H1 (cell line): Measurements from ENCODE around the gene LTBP1. TPM values are rescaled to one million over a fixed set of nuclear protein-coding genes. Genes with fewer than 3 reads are reported as not detected.

ENCODE experiments used
- CTCF ChIA-PET: fragments of 300-600 bp; sonication (Branson Sonifier 250); formaldehyde crosslinking; loops from one replicate; lab custom pipeline; 2021; ENCODE audit not compliant: partially characterized antibody; lab: Charles Lee
- POLR2A ChIA-PET: fragments of 300-600 bp; sonication (Branson Sonifier 250); formaldehyde crosslinking; loops from one replicate; lab custom pipeline; 2021; ENCODE audit warnings: inconsistent platforms; ENCODE audit not compliant: partially characterized antibody; lab: Charles Lee
- DNase-seq, 2 experiments: peaks; one replicate each; pipeline versions ENCODE4 v3.0.0 to v3.0.0-alpha.2; 2010 to 2022; ENCODE audit warnings: low spot score in 2 of 2, low read depth in 1 of 2, mixed read lengths in 1 of 2
- FAIRE-seq: peaks from 2 replicates; lab custom pipeline; 2011; peaks lifted over from hg19 to GRCh38; lab: Jason Lieb, UNC
- H2AFZ ChIP-seq: 2 replicates; pipeline ENCODE4 v1.8.1; 2012; ENCODE audit warnings: low read length, inconsistent platforms
- H2AK5ac ChIP-seq: 2 replicates; pipeline ENCODE4 v1.6.1; 2013; ENCODE audit warnings: low read depth, low read length
- H2BK120ac ChIP-seq: replicated peaks from 2 replicates; pipeline ENCODE3; 2013; ENCODE audit warnings: low read depth, low read length, inconsistent platforms
- H2BK12ac ChIP-seq: 2 replicates; pipeline ENCODE4 v1.6.1; 2013; ENCODE audit warnings: low read depth, low read length
- H2BK15ac ChIP-seq: 2 replicates; pipeline ENCODE4 v1.6.1; 2013; ENCODE audit warnings: low read length
- H2BK20ac ChIP-seq: 2 replicates; pipeline ENCODE4 v1.6.1; 2013; ENCODE audit warnings: low read length
- H2BK5ac ChIP-seq: 2 replicates; pipeline ENCODE4 v1.6.1; 2013; ENCODE audit warnings: low read depth, low read length
- H3K14ac ChIP-seq: 2 replicates; pipeline ENCODE4 v1.6.1; 2013; ENCODE audit warnings: inconsistent platforms; ENCODE audit not compliant: insufficient read length
- H3K18ac ChIP-seq: 2 replicates; pipeline ENCODE4 v1.6.1; 2013; ENCODE audit warnings: low read length; ENCODE audit errors: extremely low read depth
- H3K23ac ChIP-seq: 2 replicates; pipeline ENCODE4 v1.6.1; 2013; ENCODE audit warnings: inconsistent platforms; ENCODE audit not compliant: insufficient read length
- H3K23me2 ChIP-seq: 2 replicates; pipeline ENCODE4 v1.6.1; 2013; ENCODE audit warnings: low read depth, low read length
- H3K27ac ChIP-seq: 2 replicates; pipeline ENCODE4 v1.6.1; 2011; ENCODE audit warnings: low read depth, low read length, inconsistent platforms
- H3K27me3 ChIP-seq, 4 experiments: replicated peaks in 1 of 4; 1 replicate in 1 of 4; 2 replicates in 3 of 4; pipeline versions ENCODE4 v1.6.1 to v1.8.1; 2011 to 2013; ENCODE audit warnings: low read length in 3 of 4, mild to moderate bottlenecking in 3 of 4, inconsistent platforms in 2 of 4, mixed read lengths in 2 of 4, moderate library complexity in 1 of 4; ENCODE audit not compliant: control insufficient read depth in 3 of 4, insufficient read depth in 3 of 4; ENCODE audit errors: extremely low read depth in 1 of 4
- H3K36me3 ChIP-seq, 4 experiments: 2 replicates each; pipeline versions ENCODE4 v1.6.1 to v1.8.1; 2011 to 2013; ENCODE audit warnings: mild to moderate bottlenecking in 4 of 4, low read length in 3 of 4, moderate library complexity in 2 of 4, control low read depth in 1 of 4, inconsistent platforms in 1 of 4; ENCODE audit not compliant: insufficient read depth in 4 of 4, control insufficient read depth in 2 of 4
- H3K4ac ChIP-seq: replicated peaks from 2 replicates; pipeline ENCODE3; 2013; ENCODE audit warnings: low read length, low read depth, mixed read lengths, inconsistent platforms; ENCODE audit not compliant: insufficient read length
- H3K4me1 ChIP-seq, 4 experiments: replicated peaks in 1 of 4; 1 replicate in 1 of 4; 2 replicates in 3 of 4; pipeline versions ENCODE4 v1.6.1 to v1.8.1; 2011 to 2013; ENCODE audit warnings: low read length in 3 of 4, inconsistent platforms in 2 of 4, mixed read lengths in 1 of 4; ENCODE audit not compliant: insufficient read depth in 4 of 4, control insufficient read depth in 3 of 4
- H3K4me2 ChIP-seq, 2 experiments: 2 replicates each; pipeline versions ENCODE4 v1.6.1 to v1.8.1; 2011 to 2013; ENCODE audit warnings: low read depth in 2 of 2, low read length in 2 of 2, control low read depth in 1 of 2, inconsistent platforms in 1 of 2, mild to moderate bottlenecking in 1 of 2; ENCODE audit not compliant: insufficient read depth in 1 of 2
- H3K4me3 ChIP-seq, 4 experiments: fragments of 200-600, 300-600 bp in 1 of 4; sonication (generic), shearing (Covaris generic), sonication (Bioruptor Twin) in 1 of 4; 2 replicates each; pipeline versions ENCODE4 v1.5.1 to v1.8.1; 2011 to 2016; ENCODE audit warnings: low read length in 4 of 4, low read depth in 3 of 4, control low read depth in 2 of 4, inconsistent platforms in 2 of 4, mild to moderate bottlenecking in 2 of 4, mixed read lengths in 1 of 4, moderate library complexity in 1 of 4; ENCODE audit not compliant: insufficient read depth in 2 of 4; ENCODE audit errors: extremely low read depth in 1 of 4
- H3K56ac ChIP-seq: replicated peaks from 2 replicates; pipeline ENCODE3; 2013; ENCODE audit warnings: low read depth, mild to moderate bottlenecking, mixed read lengths, low read length, inconsistent platforms; ENCODE audit not compliant: insufficient read length
- H3K79me1 ChIP-seq: 2 replicates; pipeline ENCODE4 v1.6.1; 2013; ENCODE audit warnings: low read depth, low read length, control low read depth
- H3K79me2 ChIP-seq, 2 experiments: 2 replicates each; pipeline versions ENCODE4 v1.6.1 to v1.8.1; 2012 to 2013; ENCODE audit warnings: low read length in 2 of 2, mild to moderate bottlenecking in 2 of 2, inconsistent platforms in 1 of 2; ENCODE audit not compliant: insufficient read depth in 2 of 2, control insufficient read depth in 1 of 2
- H3K9ac ChIP-seq, 4 experiments: replicated peaks in 1 of 4; 1 replicate in 1 of 4; 2 replicates in 3 of 4; pipeline versions ENCODE4 v1.6.1 to v1.8.1; 2011 to 2013; ENCODE audit warnings: low read depth in 3 of 4, low read length in 3 of 4, control low read depth in 2 of 4, mild to moderate bottlenecking in 2 of 4, moderate library complexity in 2 of 4, inconsistent platforms in 1 of 4; ENCODE audit errors: extremely low read depth in 1 of 4
- H3K9me3 ChIP-seq, 2 experiments: 2 replicates each; pipeline versions ENCODE4 v1.6.1 to v1.8.1; 2012 to 2013; ENCODE audit warnings: mild to moderate bottlenecking in 2 of 2, moderate library complexity in 2 of 2, control low read depth in 1 of 2, inconsistent platforms in 1 of 2, low read depth in 1 of 2, low read length in 1 of 2, mixed read lengths in 1 of 2; ENCODE audit not compliant: insufficient read depth in 2 of 2
- H4K20me1 ChIP-seq, 2 experiments: replicated peaks in 1 of 2; 2 replicates each; pipeline versions ENCODE3 to v1.8.1; 2011 to 2013; ENCODE audit warnings: inconsistent platforms in 2 of 2, low read length in 2 of 2, mild to moderate bottlenecking in 1 of 2; ENCODE audit not compliant: insufficient read depth in 2 of 2, control insufficient read depth in 1 of 2
- H4K5ac ChIP-seq: 2 replicates; pipeline ENCODE4 v1.6.1; 2013; ENCODE audit warnings: low read length, low read depth, mixed read lengths, inconsistent platforms; ENCODE audit not compliant: insufficient read length
- H4K8ac ChIP-seq: 2 replicates; pipeline ENCODE4 v1.8.0; 2013; ENCODE audit warnings: mild to moderate bottlenecking, moderate library complexity, low read length, inconsistent platforms; ENCODE audit not compliant: insufficient read depth; ENCODE audit errors: extremely low read depth
- H4K91ac ChIP-seq: replicated peaks from 2 replicates; pipeline ENCODE3; 2013; ENCODE audit warnings: low read length, mixed read lengths, inconsistent platforms; ENCODE audit not compliant: insufficient read length
- BACH1 ChIP-seq: IDR thresholded peaks from 2 replicates; pipeline ENCODE4 v1.6.1; 2012; ENCODE audit warnings: low read length, improper control_type of control experiment
- CTBP2 ChIP-seq: IDR thresholded peaks from 2 replicates; pipeline ENCODE4 v1.7.0; 2011; ENCODE audit warnings: borderline replicate concordance, mild to moderate bottlenecking, moderate library complexity, mixed read lengths, low read length; ENCODE audit not compliant: insufficient read depth, insufficient read length
- JUND ChIP-seq: IDR thresholded peaks from 2 replicates; pipeline ENCODE4 v1.6.1; 2011; ENCODE audit warnings: mild to moderate bottlenecking, improper control_type of control experiment, low read length
- POLR2A ChIP-seq, 2 experiments: IDR thresholded peaks; 1 replicate in 1 of 2; 2 replicates in 1 of 2; pipeline ENCODE4 v1.6.1; 2011; ENCODE audit warnings: low read depth in 2 of 2, low read length in 2 of 2, mild to moderate bottlenecking in 2 of 2; ENCODE audit errors: control extremely low read depth in 1 of 2
- RAD21 ChIP-seq, 2 experiments: IDR thresholded peaks in 1 of 2; conservative IDR thresholded peaks in 1 of 2; 2 replicates each; pipeline ENCODE4 v1.6.1; 2011; ENCODE audit warnings: low read depth in 2 of 2, low read length in 2 of 2, improper control_type of control experiment in 1 of 2, inconsistent platforms in 1 of 2, mild to moderate bottlenecking in 1 of 2, moderate library complexity in 1 of 2
- SIN3A ChIP-seq, 2 experiments: IDR thresholded peaks in 1 of 2; conservative IDR thresholded peaks in 1 of 2; 2 replicates each; pipeline ENCODE4 v1.6.1; 2011 to 2012; ENCODE audit warnings: low read length in 2 of 2, improper control_type of control experiment in 1 of 2, low read depth in 1 of 2, mild to moderate bottlenecking in 1 of 2
- SP1 ChIP-seq: IDR thresholded peaks from 2 replicates; pipeline ENCODE4 v1.6.1; 2011; ENCODE audit warnings: low read depth, low read length
- polyA plus RNA-seq, 7 experiments: library from polyadenylated mRNA; depleted of rRNA in 3 of 7; stranded (reverse) in 5 of 7; unstranded in 2 of 7; fragments of >200 nt in 5 of 7; fragments of 200-250 nt in 2 of 7; gene quantifications; 1 replicate in 5 of 7; 2 replicates in 1 of 7; 4 replicates in 1 of 7; pipeline versions ENCODE4 v1.2.1 to v1.2.3, GENCODE V29; 2011 to 2013; ENCODE audit warnings: missing spikeins in 2 of 7, mixed read lengths in 2 of 7
- total RNA-seq: library from RNA; stranded (reverse); fragmentation: NEBNext Ultra II Directional; extraction: Animal tissue kit (Norgen Biotek cat#: 25700); gene quantifications from 2 replicates; pipeline ENCODE4 v1.2.1, GENCODE V29; 2021

LTBP1 gene
- total and polyA plus RNA-seq, 2 of the 8 experiments (the other 6 are each of a cell fraction or from before 2014, with no cell fraction given) = 15.4 to 24.7 TPM

GRCh38 chr2:33351781-33352180 is 405.0 kb downstream of the LTBP1 start:
- H3K14ac ChIP-seq = no peak overlapping the region
- H3K56ac ChIP-seq = no peak overlapping the region
- H3K23me2 ChIP-seq = no peaks in the 10 kb centered on the region
- H3K79me2 ChIP-seq = no peaks in the 10 kb centered on the region
- no peak overlapping the region for H2AFZ ChIP-seq
- H3K4ac ChIP-seq = no peak overlapping the region
- no peak overlapping the region for H3K4me2 ChIP-seq
- H3K4me1 ChIP-seq = no peaks in the 10 kb centered on the region
- no peak overlapping the region for H2BK120ac ChIP-seq
- H2BK5ac ChIP-seq = no peak overlapping the region
- no peak overlapping the region for H3K18ac ChIP-seq
- H3K23ac ChIP-seq = no peak overlapping the region
- no peak overlapping the region for H2BK15ac ChIP-seq
- no peak overlapping the region for H4K8ac ChIP-seq
- no peak overlapping the region for H4K5ac ChIP-seq
- no peak overlapping the region for H2AK5ac ChIP-seq
- no peak overlapping the region for H3K9ac ChIP-seq
- no peak for FAIRE-seq
- H3K9me3 ChIP-seq = peaks cover 3 to 11% of the 10 kb centered on the region in 2 experiments; a peak in 1 of 4 replicates
- no peaks in the 10 kb centered on the region for H4K20me1 ChIP-seq
- H3K27ac ChIP-seq = no peak overlapping the region
- no peak overlapping the region for H4K91ac ChIP-seq
- ChIA-PET POLR2A (no interaction called here), CTCF (interaction anchor here (1.7 to 2.2 kb wide), 2 partner anchors 21 to 44 kb away, joined by 5 to 9 read pairs; no protein-coding TSS in a partner anchor)
- H2BK20ac ChIP-seq = no peak overlapping the region
- H3K36me3 ChIP-seq = peaks cover 0 to 3% (median 0%) of the 10 kb centered on the region in 4 experiments; a peak in 1 of 8 replicates
- DNase-seq = no peak
- TF ChIP-seq RAD21 (IDR thresholded peaks at IDR 0.05 in 1 of 2, conservative IDR thresholded peaks at IDR 0.05 in 1 of 2; ENCODE audit: low read depth in 2 of 2, low read length in 2 of 2) (no peak), SIN3A (conservative IDR thresholded peaks at IDR 0.05 in 1 of 2, IDR thresholded peaks at IDR 0.05 in 1 of 2; ENCODE audit: low read depth in 1 of 2, low read length in 2 of 2) (no peak), BACH1 (no peak), CTBP2 (no peak), POLR2A (IDR thresholded peaks at IDR 0.05; ENCODE audit: control extremely low read depth in 1 of 2, low read depth in 2 of 2, low read length in 2 of 2) (no peak), SP1 (no peak), JUND (no peak)
- H3K4me3 ChIP-seq = no peak overlapping the region
- no peaks in the 10 kb centered on the region for H3K27me3 ChIP-seq
- H3K79me1 ChIP-seq = no peaks in the 10 kb centered on the region
- H2BK12ac ChIP-seq = no peak overlapping the region
